Measurements from ENCODE around the gene ENOX1. TPM values are rescaled to one million over a fixed set of nuclear protein-coding genes. Genes with fewer than 3 reads are reported as not detected.

The ENOX1 gene
- total RNA-seq, 1 donor from 2014 or later: 1.7 TPM

DNA sequence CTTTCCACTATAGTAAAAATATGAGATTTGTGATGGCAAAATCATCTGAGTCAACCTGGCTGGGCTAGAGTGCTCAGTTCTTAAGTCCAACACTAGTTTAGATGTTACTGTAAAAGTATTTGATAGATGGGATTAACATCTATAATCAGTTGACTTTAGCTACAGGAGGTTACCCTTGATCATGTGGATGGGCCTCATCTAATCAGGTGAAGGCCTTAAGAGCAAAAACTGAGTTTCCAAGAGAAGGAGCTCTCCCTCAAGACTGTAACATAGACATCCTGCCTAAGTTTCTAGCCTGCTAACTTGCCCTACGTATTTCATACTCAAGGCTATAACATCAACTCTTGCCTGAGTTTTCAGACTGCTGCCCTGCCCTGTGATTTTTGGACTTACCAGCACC lies 132.8 kb downstream of the ENOX1 start:
- peaks cover under 1% of the 10 kb centered on the region for H3K4me1 Mint-ChIP-seq (ENCODE audit: unreplicated experiment)
- no peak overlapping the region for H3K4me3 Mint-ChIP-seq (ENCODE audit: unreplicated experiment)
- no peak overlapping the region for H3K27ac Mint-ChIP-seq (ENCODE audit: unreplicated experiment)
- no peaks in the 10 kb centered on the region for H3K36me3 Mint-ChIP-seq (ENCODE audit: low read depth, unreplicated experiment)
- no peak for DNase-seq (ENCODE audit: low spot score)
- no peaks in the 10 kb centered on the region for H3K27me3 Mint-ChIP-seq (ENCODE audit: unreplicated experiment)
- TF ChIP-seq CTCF (IDR thresholded peaks at IDR 0.05; ENCODE audit: unreplicated experiment): no peak
- H3K9me3 Mint-ChIP-seq (ENCODE audit: unreplicated experiment): no peaks in the 10 kb centered on the region

GRCh38 chr13:43653395-43653794 lies 133.4 kb downstream of the ENOX1 start:
- Mint-ChIP-seq H3K27ac (ENCODE audit: unreplicated experiment) (no peak overlapping the region), H3K4me3 (ENCODE audit: unreplicated experiment) (no peak overlapping the region), H3K27me3 (ENCODE audit: unreplicated experiment) (no peaks in the 10 kb centered on the region), H3K4me1 (ENCODE audit: unreplicated experiment) (no peaks in the 10 kb centered on the region), H3K9me3 (ENCODE audit: unreplicated experiment) (no peaks in the 10 kb centered on the region), H3K36me3 (ENCODE audit: low read depth, unreplicated experiment) (no peaks in the 10 kb centered on the region)
- no peak for TF ChIP-seq CTCF (IDR thresholded peaks at IDR 0.05; ENCODE audit: unreplicated experiment)
- DNase-seq (ENCODE audit: low spot score): no peak

DNA sequence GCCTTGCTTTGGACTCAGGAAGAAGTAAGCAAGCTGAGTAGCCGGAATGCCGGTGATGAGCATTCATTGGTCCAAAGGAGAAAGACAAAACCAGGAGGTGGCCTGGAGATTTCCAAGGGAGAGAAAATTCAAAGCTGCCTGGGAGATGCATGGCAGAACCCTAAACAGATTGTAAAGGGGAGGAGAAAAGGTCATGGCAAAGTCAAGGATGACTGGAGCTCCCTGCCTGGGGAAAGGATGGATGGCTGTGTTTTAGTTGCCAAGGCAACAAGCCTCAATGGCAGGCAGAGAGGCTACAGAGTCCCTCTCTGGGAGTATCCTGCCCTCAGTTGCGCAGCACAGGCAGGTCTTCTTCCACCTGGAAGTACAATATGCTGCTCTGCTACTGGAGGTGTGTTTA lies 134.0 kb downstream of the ENOX1 start:
- no peak overlapping the region for H3K4me3 Mint-ChIP-seq (ENCODE audit: unreplicated experiment)
- no peak for TF ChIP-seq CTCF (IDR thresholded peaks at IDR 0.05; ENCODE audit: unreplicated experiment)
- no peaks in the 10 kb centered on the region for H3K9me3 Mint-ChIP-seq (ENCODE audit: unreplicated experiment)
- DNase-seq (ENCODE audit: low spot score): no peak
- no peaks in the 10 kb centered on the region for H3K36me3 Mint-ChIP-seq (ENCODE audit: low read depth, unreplicated experiment)
- no peaks in the 10 kb centered on the region for H3K27me3 Mint-ChIP-seq (ENCODE audit: unreplicated experiment)
- no peak overlapping the region for H3K27ac Mint-ChIP-seq (ENCODE audit: unreplicated experiment)
- no peaks in the 10 kb centered on the region for H3K4me1 Mint-ChIP-seq (ENCODE audit: unreplicated experiment)

DNA sequence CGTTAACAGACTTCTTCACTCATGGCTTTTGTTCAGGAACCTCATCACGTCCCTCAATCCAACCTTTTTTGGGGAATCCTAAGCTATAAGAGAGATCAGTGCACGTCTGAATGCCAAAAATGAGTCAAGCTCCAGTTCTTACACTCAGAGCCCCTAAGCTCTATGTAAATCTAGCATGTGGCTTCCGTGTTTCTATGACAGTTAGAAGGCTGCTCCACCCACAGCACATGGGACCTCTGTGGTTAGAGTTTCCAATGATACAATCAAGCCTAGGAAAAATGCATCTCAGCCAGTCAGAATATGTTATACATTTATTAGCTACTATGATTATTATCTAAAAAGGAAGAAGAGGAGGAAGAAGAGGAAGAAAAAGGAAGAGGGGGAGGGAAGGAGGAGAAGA lies 135.9 kb downstream of the ENOX1 start:
- H3K4me3 Mint-ChIP-seq (ENCODE audit: unreplicated experiment): no peak overlapping the region
- no peak for TF ChIP-seq CTCF (IDR thresholded peaks at IDR 0.05; ENCODE audit: unreplicated experiment)
- DNase-seq (ENCODE audit: low spot score): no peak
- no peaks in the 10 kb centered on the region for H3K36me3 Mint-ChIP-seq (ENCODE audit: low read depth, unreplicated experiment)
- H3K27me3 Mint-ChIP-seq (ENCODE audit: unreplicated experiment): no peaks in the 10 kb centered on the region
- H3K27ac Mint-ChIP-seq (ENCODE audit: unreplicated experiment): no peak overlapping the region
- no peaks in the 10 kb centered on the region for H3K9me3 Mint-ChIP-seq (ENCODE audit: unreplicated experiment)
- H3K4me1 Mint-ChIP-seq (ENCODE audit: unreplicated experiment): no peaks in the 10 kb centered on the region

- no peak for TF ChIP-seq CTCF (IDR thresholded peaks at IDR 0.05; ENCODE audit: unreplicated experiment)
- Mint-ChIP-seq H3K9me3 (ENCODE audit: unreplicated experiment) (no peaks in the 10 kb centered on the region), H3K36me3 (ENCODE audit: low read depth, unreplicated experiment) (no peaks in the 10 kb centered on the region)
Observed at GRCh38 chr13:43648733-43649132, 138.0 kb downstream of the ENOX1 start.

More at GRCh38 chr13:43648733-43649132, 138.0 kb downstream of the ENOX1 start:
- H3K27ac Mint-ChIP-seq (ENCODE audit: unreplicated experiment): no peak overlapping the region
- no peaks in the 10 kb centered on the region for H3K27me3 Mint-ChIP-seq (ENCODE audit: unreplicated experiment)
- no peaks in the 10 kb centered on the region for H3K4me1 Mint-ChIP-seq (ENCODE audit: unreplicated experiment)
- no peak for DNase-seq (ENCODE audit: low spot score)
- H3K4me3 Mint-ChIP-seq (ENCODE audit: unreplicated experiment): no peak overlapping the region
